ENCODE results near the gene ELFN1. TPM values are rescaled to one million over a fixed set of nuclear protein-coding genes. Genes with fewer than 3 reads are reported as not detected.

Gene ELFN1
- total RNA-seq, 4 donors from 2014 or later: 1.4 to 2.5 (median 1.9) TPM

DNA sequence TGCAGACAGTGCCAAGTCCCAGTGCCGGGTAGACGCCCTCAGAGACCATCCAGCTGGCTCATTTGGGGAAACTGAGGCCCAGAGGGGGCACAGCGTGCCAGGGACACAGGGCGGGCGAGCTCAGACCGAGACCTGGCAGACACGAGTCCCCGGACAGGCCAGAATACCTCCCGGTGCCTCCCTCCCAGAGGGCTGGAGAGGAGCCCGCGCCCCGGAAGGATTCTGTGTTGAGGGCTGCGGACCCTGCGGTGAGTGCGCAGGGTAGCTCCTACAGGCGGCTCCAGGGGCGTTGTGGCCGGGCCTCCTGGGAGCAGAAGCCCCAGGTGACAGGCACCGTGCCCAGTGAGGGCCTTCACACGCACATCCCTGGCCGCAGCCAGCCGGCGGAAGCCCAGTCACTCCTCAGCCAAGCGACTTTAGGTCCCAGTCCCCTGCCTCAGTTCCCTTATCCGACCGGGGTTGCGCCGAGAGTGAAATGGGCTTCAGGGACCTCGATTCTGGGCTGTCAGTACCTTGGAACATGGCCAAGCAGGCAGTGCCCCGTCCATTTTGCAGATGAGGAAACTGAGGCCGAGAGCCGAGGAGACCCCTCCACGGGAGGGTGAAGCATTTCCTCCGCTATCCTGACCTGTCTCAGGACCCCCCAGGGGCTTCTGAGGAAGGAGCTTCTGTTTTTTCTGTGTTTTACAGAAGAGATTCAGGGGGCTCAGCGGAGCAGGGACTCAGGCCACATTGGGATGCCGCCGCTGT lies 73.6 kb downstream of the ELFN1 start:
- no peak overlapping the region for H3K4me3 ChIP-seq
- peaks cover 28% of the 10 kb centered on the region for H3K27me3 ChIP-seq
- peaks cover 6% of the 10 kb centered on the region for H3K36me3 ChIP-seq
- TF ChIP-seq, protein P1, sequence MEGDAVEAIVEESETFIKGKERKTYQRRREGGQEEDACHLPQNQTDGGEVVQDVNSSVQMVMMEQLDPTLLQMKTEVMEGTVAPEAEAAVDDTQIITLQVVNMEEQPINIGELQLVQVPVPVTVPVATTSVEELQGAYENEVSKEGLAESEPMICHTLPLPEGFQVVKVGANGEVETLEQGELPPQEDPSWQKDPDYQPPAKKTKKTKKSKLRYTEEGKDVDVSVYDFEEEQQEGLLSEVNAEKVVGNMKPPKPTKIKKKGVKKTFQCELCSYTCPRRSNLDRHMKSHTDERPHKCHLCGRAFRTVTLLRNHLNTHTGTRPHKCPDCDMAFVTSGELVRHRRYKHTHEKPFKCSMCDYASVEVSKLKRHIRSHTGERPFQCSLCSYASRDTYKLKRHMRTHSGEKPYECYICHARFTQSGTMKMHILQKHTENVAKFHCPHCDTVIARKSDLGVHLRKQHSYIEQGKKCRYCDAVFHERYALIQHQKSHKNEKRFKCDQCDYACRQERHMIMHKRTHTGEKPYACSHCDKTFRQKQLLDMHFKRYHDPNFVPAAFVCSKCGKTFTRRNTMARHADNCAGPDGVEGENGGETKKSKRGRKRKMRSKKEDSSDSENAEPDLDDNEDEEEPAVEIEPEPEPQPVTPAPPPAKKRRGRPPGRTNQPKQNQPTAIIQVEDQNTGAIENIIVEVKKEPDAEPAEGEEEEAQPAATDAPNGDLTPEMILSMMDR (IDR thresholded peaks at IDR 0.05): no peak
- TF ChIP-seq EP300 (IDR thresholded peaks at IDR 0.05) (no peak), POLR2A (IDR thresholded peaks at IDR 0.05) (no peak), POLR2AphosphoS5 (IDR thresholded peaks at IDR 0.05) (no peak)
- H3K4me1 ChIP-seq: peaks cover 17% of the 10 kb centered on the region
- no peak overlapping the region for H3K27ac ChIP-seq
- no peaks in the 10 kb centered on the region for H3K9me3 ChIP-seq
- no peak for DNase-seq (ENCODE audit: low spot score in 2 of 2)
- WGBS: 80% methylated on average over 11 of the region's 37 CpGs

GRCh38 chr7:1744296-1745017 lies 74.4 kb downstream of the ELFN1 start:
- DNase-seq (ENCODE audit: low spot score in 2 of 2): no peak
- 92% methylated on average over 19 of the region's 56 CpGs for WGBS
- no peak overlapping the region for H3K27ac ChIP-seq
- peaks cover 28% of the 10 kb centered on the region for H3K27me3 ChIP-seq
- H3K4me3 ChIP-seq: no peak overlapping the region
- peaks cover 6% of the 10 kb centered on the region for H3K36me3 ChIP-seq
- H3K9me3 ChIP-seq: no peaks in the 10 kb centered on the region
- peaks cover 25% of the 10 kb centered on the region for H3K4me1 ChIP-seq
- TF ChIP-seq EP300 (IDR thresholded peaks at IDR 0.05) (no peak), POLR2AphosphoS5 (IDR thresholded peaks at IDR 0.05) (no peak), POLR2A (IDR thresholded peaks at IDR 0.05) (no peak)
- TF ChIP-seq, protein P1 (IDR thresholded peaks at IDR 0.05): no peak

DNA sequence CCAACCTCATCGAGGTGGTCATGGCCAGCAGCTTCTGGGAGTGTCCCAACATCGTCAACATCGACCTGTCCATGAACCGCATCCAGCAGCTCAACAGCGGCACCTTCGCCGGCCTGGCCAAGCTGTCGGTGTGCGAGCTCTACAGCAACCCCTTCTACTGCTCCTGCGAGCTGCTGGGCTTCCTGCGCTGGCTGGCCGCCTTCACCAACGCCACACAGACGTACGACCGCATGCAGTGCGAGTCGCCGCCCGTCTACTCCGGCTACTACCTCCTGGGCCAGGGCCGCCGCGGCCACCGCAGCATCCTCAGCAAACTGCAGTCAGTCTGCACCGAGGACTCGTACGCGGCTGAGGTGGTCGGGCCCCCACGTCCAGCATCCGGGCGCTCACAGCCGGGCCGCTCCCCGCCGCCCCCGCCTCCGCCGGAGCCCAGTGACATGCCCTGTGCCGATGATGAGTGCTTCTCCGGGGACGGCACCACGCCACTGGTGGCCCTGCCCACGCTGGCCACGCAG lies 75.0 kb downstream of the ELFN1 start:
- H3K4me3 ChIP-seq: no peak overlapping the region
- DNase-seq (ENCODE audit: low spot score in 2 of 2): no peak
- WGBS: 94% methylated on average over 19 of the region's 46 CpGs
- H3K27ac ChIP-seq: no peak overlapping the region
- TF ChIP-seq EP300 (IDR thresholded peaks at IDR 0.05) (no peak), POLR2A (IDR thresholded peaks at IDR 0.05) (no peak), POLR2AphosphoS5 (IDR thresholded peaks at IDR 0.05) (no peak)
- TF ChIP-seq, protein P1 (IDR thresholded peaks at IDR 0.05): no peak
- peaks cover 27% of the 10 kb centered on the region for H3K4me1 ChIP-seq
- peaks cover 6% of the 10 kb centered on the region for H3K36me3 ChIP-seq
- peaks cover 32% of the 10 kb centered on the region for H3K27me3 ChIP-seq
- H3K9me3 ChIP-seq: no peaks in the 10 kb centered on the region

DNA sequence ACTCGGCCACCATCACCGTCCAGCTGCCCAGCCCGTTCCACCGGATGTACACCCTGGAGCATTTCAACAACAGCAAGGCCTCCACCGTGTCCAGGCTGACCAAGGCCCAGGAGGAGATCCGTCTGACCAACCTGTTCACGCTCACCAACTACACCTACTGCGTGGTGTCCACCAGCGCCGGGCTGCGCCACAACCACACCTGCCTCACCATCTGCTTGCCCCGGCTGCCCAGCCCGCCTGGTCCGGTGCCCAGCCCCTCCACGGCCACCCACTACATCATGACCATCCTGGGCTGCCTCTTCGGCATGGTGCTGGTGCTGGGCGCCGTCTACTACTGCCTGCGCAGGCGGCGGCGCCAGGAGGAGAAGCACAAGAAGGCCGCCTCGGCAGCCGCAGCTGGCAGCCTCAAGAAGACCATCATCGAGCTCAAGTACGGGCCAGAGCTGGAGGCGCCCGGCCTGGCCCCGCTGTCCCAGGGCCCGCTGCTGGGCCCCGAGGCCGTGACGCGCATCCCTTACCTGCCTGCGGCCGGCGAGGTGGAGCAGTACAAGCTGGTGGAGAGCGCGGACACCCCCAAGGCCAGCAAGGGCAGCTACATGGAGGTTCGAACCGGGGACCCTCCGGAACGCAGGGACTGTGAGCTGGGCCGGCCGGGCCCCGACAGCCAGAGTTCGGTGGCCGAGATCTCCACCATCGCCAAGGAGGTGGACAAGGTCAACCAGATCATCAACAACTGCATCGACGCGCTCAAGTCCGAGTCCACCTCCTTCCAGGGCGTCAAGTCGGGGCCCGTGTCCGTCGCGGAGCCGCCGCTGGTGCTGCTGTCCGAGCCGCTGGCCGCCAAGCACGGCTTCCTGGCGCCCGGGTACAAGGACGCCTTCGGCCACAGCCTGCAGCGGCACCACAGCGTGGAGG lies 75.8 kb downstream of the ELFN1 start:
- H3K27ac ChIP-seq: no peak overlapping the region
- H3K4me1 ChIP-seq: peaks cover 27% of the 10 kb centered on the region
- TF ChIP-seq EP300 (IDR thresholded peaks at IDR 0.05) (no peak), POLR2A (IDR thresholded peaks at IDR 0.05) (no peak), POLR2AphosphoS5 (IDR thresholded peaks at IDR 0.05) (no peak)
- TF ChIP-seq, protein P1 (IDR thresholded peaks at IDR 0.05): no peak
- peaks cover 6% of the 10 kb centered on the region for H3K36me3 ChIP-seq
- DNase-seq (ENCODE audit: low spot score in 2 of 2): no peak
- peaks cover 40% of the 10 kb centered on the region for H3K27me3 ChIP-seq
- no peak overlapping the region for H3K4me3 ChIP-seq
- 95% methylated on average over 19 of the region's 72 CpGs for whole genome bisulfite sequencing
- H3K9me3 ChIP-seq: no peaks in the 10 kb centered on the region
